T-helper 1 cell treated with Interleukin-12 subunit alpha and Interleukin-12 subunit beta and Interleukin-4 antibody, amounts not matched to agents 30 μg/mL and 1 μg/mL, for 36 hours (primary cell): ENCODE results near the gene TRIM37.
"Not testable (repeated sequence)": the region's sequence is repeated elsewhere in the genome, so short reads cannot be mapped to it uniquely, and the experiment has no call there.

ENCODE experiments used
- H3K27ac Mint-ChIP-seq: one replicate; pipeline ENCODE4 v1.8.0; 2021; ENCODE audit warnings: mild to moderate bottlenecking, mixed read lengths
- H3K27me3 Mint-ChIP-seq: one replicate; pipeline ENCODE4 v1.8.0; 2021; ENCODE audit warnings: low read depth, mixed read lengths
- H3K36me3 Mint-ChIP-seq: one replicate; pipeline ENCODE4 v1.8.0; 2021; ENCODE audit warnings: low read depth, mixed read lengths
- H3K4me1 Mint-ChIP-seq: one replicate; pipeline ENCODE4 v1.8.0; 2021; ENCODE audit warnings: low read depth, mixed read lengths
- H3K4me3 Mint-ChIP-seq: one replicate; pipeline ENCODE4 v1.8.0; 2021; ENCODE audit warnings: mild to moderate bottlenecking, moderate library complexity, mixed read lengths
- H3K9me3 Mint-ChIP-seq: one replicate; pipeline ENCODE4 v1.8.0; 2021; ENCODE audit warnings: mixed read lengths

Gene TRIM37

DNA sequence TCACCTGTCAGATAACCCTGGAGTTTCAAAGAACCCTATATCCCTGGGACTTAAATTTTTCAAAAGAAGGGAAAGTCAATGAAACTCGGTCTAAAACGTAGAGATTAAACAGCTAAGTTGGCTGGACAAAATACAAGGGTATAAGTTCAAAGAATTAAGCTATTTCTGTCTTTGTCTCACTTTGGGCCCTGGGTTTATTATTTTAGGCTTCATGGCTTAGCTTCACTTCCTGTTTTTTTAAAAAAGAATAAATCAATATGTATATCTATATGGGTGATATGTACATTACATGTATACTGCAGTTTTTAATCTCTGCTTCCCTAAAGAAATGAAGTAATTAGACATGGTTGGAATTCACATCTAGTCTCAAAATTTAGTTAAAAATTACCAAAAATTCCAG is 132.3 kb downstream of the TRIM37 start:
- H3K4me3 Mint-ChIP-seq = no peak overlapping the region
- no peaks in the 10 kb centered on the region for H3K9me3 Mint-ChIP-seq
- H3K36me3 Mint-ChIP-seq = no peaks in the 10 kb centered on the region
- no peak overlapping the region for H3K27ac Mint-ChIP-seq
- no peaks in the 10 kb centered on the region for H3K4me1 Mint-ChIP-seq
- H3K27me3 Mint-ChIP-seq = no peaks in the 10 kb centered on the region

GRCh38 chr17:58970609-58971450 is 135.8 kb downstream of the TRIM37 start:
- Mint-ChIP-seq H3K4me3 (no peak overlapping the region), H3K27me3 (peaks cover 6% of the 10 kb centered on the region), H3K9me3 (no peaks in the 10 kb centered on the region), H3K36me3 (no peaks in the 10 kb centered on the region), H3K4me1 (peaks cover 5% of the 10 kb centered on the region), H3K27ac (no peak overlapping the region)

GRCh38 chr17:58969612-58970011 is 137.1 kb downstream of the TRIM37 start:
- Mint-ChIP-seq H3K9me3 (no peaks in the 10 kb centered on the region), H3K36me3 (no peaks in the 10 kb centered on the region), H3K4me3 (no peak overlapping the region), H3K27me3 (peaks cover 9% of the 10 kb centered on the region), H3K27ac (no peak overlapping the region), H3K4me1 (peaks cover 5% of the 10 kb centered on the region)

DNA sequence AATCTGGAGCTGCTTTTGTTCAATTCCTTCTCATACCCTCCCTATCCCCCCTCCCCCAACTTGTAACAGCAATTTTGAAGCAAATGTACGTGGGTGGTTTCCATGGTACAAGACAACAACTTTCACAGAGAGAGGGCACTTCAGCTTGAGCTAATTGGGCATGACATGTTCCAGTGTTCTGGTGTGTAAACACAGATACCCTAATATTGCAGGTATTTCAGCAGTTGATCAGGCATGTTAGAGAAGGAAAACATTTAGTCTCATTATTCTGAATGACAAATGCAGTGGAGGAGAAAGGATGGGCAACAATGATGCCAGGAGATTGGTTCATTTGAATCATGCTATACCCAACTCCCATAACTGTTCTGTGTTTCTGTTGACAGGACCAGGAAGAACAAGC is 137.5 kb downstream of the TRIM37 start:
- Mint-ChIP-seq H3K27me3 (peaks cover 9% of the 10 kb centered on the region), H3K9me3 (no peaks in the 10 kb centered on the region), H3K27ac (no peak overlapping the region), H3K4me1 (peaks cover 5% of the 10 kb centered on the region), H3K36me3 (no peaks in the 10 kb centered on the region), H3K4me3 (no peak overlapping the region)

DNA sequence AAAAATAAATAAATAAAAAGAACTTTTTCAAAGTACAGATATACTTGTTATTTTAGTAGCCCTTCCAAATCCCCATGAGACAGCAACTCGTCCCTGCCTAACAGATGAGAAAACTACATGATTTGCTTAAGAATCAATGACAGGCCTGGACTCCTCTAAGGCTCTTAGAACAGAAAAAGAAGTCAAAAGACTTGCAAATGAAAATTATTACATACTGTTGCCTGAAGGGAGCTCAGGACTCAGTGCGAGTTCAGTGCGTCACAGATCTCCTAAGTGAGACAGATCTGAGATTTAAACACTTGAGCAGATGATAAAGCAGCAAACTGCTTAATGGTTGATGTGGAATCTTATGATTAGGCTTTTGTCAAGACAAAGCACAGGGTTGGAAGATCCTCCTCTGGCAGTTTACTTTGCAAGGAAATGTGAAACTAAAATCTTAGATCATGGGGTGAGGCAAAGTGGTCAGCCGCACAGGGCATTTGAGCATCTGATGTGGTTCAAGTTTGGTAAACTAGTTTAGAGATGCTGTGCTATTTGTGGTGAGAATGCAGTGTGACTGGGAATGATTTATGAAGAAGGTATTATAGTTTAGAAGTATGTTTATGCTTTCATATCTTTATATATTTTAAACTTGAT is 138.1 kb downstream of the TRIM37 start:
- Mint-ChIP-seq H3K36me3 (no peaks in the 10 kb centered on the region), H3K9me3 (no peaks in the 10 kb centered on the region), H3K4me3 (no peak overlapping the region), H3K4me1 (peaks cover 5% of the 10 kb centered on the region), H3K27me3 (peaks cover 9% of the 10 kb centered on the region), H3K27ac (no peak overlapping the region)

- H3K27me3 Mint-ChIP-seq = peaks cover 9% of the 10 kb centered on the region
- no peaks in the 10 kb centered on the region for H3K9me3 Mint-ChIP-seq
- H3K4me3 Mint-ChIP-seq = no peak overlapping the region
- H3K4me1 Mint-ChIP-seq = peaks cover 5% of the 10 kb centered on the region
- no peak overlapping the region for H3K27ac Mint-ChIP-seq
- no peaks in the 10 kb centered on the region for H3K36me3 Mint-ChIP-seq
Observed at GRCh38 chr17:58966208-58966607, 140.5 kb downstream of the TRIM37 start.

DNA sequence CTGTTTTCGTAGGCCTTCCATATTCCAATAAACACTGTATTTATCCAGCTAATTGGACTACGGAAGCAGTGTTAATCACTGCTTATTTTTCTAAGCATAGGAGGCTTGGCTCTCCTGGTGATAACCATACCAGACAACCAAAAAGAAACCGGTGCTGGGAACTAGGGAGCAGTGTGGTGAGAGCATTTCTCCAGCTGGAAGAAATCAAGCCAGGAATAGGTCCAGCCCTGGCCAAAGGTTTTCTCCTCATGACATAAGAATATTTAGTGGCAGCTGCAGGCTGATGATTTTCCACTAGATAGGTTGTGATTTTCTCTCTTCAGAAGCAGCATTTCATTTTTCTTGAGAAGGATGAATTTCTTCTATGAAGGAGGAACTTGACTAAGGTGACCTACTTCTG is 141.5 kb downstream of the TRIM37 start:
- no peaks in the 10 kb centered on the region for H3K36me3 Mint-ChIP-seq
- H3K27ac Mint-ChIP-seq = no peak overlapping the region
- peaks cover 9% of the 10 kb centered on the region for H3K27me3 Mint-ChIP-seq
- peaks cover 5% of the 10 kb centered on the region for H3K4me1 Mint-ChIP-seq
- no peaks in the 10 kb centered on the region for H3K9me3 Mint-ChIP-seq
- no peak overlapping the region for H3K4me3 Mint-ChIP-seq

- Mint-ChIP-seq H3K27ac (no peak overlapping the region), H3K4me1 (no peaks in the 10 kb centered on the region), H3K36me3 (no peaks in the 10 kb centered on the region), H3K9me3 (no peaks in the 10 kb centered on the region), H3K4me3 (no peak overlapping the region), H3K27me3 (no peaks in the 10 kb centered on the region)
Observed at GRCh38 chr17:58960068-58960467, 146.6 kb downstream of the TRIM37 start.

DNA sequence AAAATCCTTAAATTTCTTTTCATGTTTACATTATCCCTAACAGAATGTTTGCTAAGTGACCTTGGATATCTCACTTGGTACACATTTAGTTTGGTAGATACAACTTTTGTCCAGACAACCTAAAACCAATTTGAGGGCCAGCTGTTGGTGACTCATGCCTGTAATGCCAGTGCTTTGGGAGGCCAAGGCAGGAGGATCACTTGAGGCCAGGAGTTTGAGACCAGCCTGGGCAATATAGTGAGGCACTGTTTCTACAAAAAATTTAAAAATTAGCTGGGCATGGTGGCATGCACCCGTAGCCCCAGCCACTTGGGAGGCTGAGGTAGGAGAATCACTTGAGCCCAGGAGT is 149.0 kb downstream of the TRIM37 start:
- H3K9me3 Mint-ChIP-seq, H3K27me3 Mint-ChIP-seq, H3K4me1 Mint-ChIP-seq, H3K4me3 Mint-ChIP-seq, H3K27ac Mint-ChIP-seq, H3K36me3 Mint-ChIP-seq: not testable (repeated sequence)

DNA sequence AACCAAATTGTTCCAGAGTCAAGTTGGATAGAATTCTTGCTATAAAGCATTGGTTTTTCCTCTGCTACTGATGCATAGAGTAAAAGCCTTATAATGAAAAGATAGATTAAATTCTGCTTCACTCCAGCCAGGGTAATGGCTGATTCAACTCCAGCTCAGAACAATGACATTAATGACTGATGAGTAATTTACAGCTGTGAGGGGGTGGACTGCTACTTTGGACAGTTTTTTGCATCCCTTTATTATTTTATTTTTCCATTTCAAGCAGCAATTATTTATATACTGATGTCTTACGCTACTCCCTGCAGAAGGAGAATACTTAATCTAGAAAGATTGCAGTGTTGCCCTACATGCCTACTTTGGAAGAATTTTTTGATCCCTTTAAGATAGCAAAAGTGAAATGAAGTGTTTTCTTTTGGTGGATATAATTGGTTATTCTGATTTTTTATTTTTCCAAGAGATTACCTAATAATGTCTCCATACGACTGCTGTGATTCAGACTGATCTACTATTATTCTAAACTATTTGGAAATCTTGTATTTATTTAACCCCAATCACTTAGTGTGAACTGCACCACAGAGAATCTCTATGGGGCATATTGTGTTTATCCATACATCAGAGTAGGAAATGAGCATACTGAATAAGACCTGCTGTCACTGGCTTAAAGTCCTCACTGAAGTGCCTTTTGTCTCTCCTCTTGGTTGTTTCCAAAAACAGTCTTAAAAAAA is 149.5 kb downstream of the TRIM37 start:
- Mint-ChIP-seq H3K27ac (no peak overlapping the region), H3K9me3 (peaks cover 10% of the 10 kb centered on the region), H3K4me3 (no peak overlapping the region), H3K27me3 (no peaks in the 10 kb centered on the region), H3K4me1 (peaks cover 6% of the 10 kb centered on the region), H3K36me3 (peaks cover 4% of the 10 kb centered on the region)

DNA sequence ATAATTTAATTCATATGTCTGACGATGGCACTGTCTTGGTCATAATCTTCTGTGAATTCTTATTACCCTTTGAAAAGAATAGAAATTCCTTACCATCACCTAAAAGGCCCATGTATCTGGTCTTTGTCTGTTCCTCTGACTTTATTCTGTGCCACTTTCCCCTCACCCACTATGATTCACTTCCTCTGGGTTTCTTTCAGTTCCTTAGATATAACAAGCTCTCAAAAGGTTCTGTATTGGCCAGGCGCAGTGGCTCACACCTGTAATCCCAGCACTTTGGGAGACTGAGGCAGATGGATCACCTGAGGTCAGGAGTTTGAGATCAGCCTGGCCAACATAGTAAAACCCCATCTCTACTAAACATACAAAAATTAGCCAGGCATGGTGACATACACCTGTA is 152.3 kb downstream of the TRIM37 start:
- H3K36me3 Mint-ChIP-seq, H3K4me1 Mint-ChIP-seq, H3K4me3 Mint-ChIP-seq, H3K27ac Mint-ChIP-seq, H3K27me3 Mint-ChIP-seq: not testable (repeated sequence)
- peaks cover 31% of the 10 kb centered on the region for H3K9me3 Mint-ChIP-seq

DNA sequence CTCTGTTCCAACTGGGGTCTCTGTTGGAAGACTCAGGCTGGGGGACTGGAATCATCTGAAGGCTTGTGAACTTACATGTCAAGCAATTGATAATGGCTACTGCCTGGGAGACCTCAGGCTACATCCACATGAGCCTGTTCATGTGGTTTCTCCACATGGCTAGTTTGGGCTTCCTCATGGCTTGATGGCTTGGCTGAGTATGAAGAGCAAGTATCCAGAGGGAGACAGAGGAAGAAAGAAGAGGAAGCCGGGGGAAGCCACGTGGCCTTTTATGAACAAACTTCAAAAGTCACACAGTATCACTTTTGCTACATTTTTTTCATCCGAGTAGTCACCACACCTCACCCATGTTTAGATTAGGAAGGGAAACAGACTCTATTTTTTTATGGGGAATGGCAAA is 158.9 kb downstream of the TRIM37 start:
- Mint-ChIP-seq H3K4me3 (no peak overlapping the region), H3K9me3 (peaks cover 40% of the 10 kb centered on the region), H3K27ac (no peak overlapping the region), H3K36me3 (peaks cover 4% of the 10 kb centered on the region), H3K27me3 (peaks cover 6% of the 10 kb centered on the region), H3K4me1 (no peaks in the 10 kb centered on the region)

- no peak overlapping the region for H3K27ac Mint-ChIP-seq
- peaks cover 6% of the 10 kb centered on the region for H3K27me3 Mint-ChIP-seq
- no peaks in the 10 kb centered on the region for H3K4me1 Mint-ChIP-seq
- H3K36me3 Mint-ChIP-seq = peaks cover 4% of the 10 kb centered on the region
- peaks cover 40% of the 10 kb centered on the region for H3K9me3 Mint-ChIP-seq
- no peak overlapping the region for H3K4me3 Mint-ChIP-seq
Observed at GRCh38 chr17:58947411-58947810, 159.3 kb downstream of the TRIM37 start.

DNA sequence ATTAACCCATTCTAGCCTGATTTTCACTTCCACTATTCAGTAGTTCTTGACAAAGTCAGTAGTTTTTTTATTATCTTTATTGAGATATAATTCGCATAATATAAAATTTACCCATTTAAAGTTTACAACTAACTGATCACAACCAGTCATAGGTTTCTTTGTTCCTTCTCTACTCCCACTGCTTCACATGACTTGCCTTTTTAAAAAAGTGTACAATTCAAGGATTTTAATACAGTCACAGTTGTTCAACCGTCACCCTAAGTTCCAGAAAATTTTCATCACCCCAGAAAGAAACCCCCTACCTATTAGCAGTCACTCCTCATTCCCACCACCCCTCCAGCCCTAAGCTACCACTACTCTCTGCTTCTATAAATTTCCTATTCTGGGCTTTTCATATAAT is 162.5 kb downstream of the TRIM37 start:
- peaks cover 6% of the 10 kb centered on the region for H3K27me3 Mint-ChIP-seq
- no peaks in the 10 kb centered on the region for H3K4me1 Mint-ChIP-seq
- no peak overlapping the region for H3K27ac Mint-ChIP-seq
- peaks cover 3% of the 10 kb centered on the region for H3K36me3 Mint-ChIP-seq
- no peak overlapping the region for H3K4me3 Mint-ChIP-seq
- peaks cover 17% of the 10 kb centered on the region for H3K9me3 Mint-ChIP-seq

- H3K4me1 Mint-ChIP-seq = no peaks in the 10 kb centered on the region
- no peak overlapping the region for H3K27ac Mint-ChIP-seq
- H3K4me3 Mint-ChIP-seq = no peak overlapping the region
- no peaks in the 10 kb centered on the region for H3K36me3 Mint-ChIP-seq
- no peaks in the 10 kb centered on the region for H3K9me3 Mint-ChIP-seq
- H3K27me3 Mint-ChIP-seq = peaks cover 4% of the 10 kb centered on the region
Observed at GRCh38 chr17:58936295-58936694, 170.4 kb downstream of the TRIM37 start.
